ENCODE data around the gene ATP5F1D.
A peak's percentile ranks its signal among the peaks of the same experiment; 100 is the strongest.

The ATP5F1D gene

GRCh38 chr19:1259206-1259875, 17.8 kb downstream of the ATP5F1D start:
- peak in 3 of 5 experiments; percentile 61 to 88 (median 77) for DNase-seq

- DNase-seq, result peak in 3 of 5 experiments; percentile 40 to 60 (median 55)
Measured at GRCh38 chr19:1259876-1260748, 18.6 kb downstream of the ATP5F1D start.

DNA sequence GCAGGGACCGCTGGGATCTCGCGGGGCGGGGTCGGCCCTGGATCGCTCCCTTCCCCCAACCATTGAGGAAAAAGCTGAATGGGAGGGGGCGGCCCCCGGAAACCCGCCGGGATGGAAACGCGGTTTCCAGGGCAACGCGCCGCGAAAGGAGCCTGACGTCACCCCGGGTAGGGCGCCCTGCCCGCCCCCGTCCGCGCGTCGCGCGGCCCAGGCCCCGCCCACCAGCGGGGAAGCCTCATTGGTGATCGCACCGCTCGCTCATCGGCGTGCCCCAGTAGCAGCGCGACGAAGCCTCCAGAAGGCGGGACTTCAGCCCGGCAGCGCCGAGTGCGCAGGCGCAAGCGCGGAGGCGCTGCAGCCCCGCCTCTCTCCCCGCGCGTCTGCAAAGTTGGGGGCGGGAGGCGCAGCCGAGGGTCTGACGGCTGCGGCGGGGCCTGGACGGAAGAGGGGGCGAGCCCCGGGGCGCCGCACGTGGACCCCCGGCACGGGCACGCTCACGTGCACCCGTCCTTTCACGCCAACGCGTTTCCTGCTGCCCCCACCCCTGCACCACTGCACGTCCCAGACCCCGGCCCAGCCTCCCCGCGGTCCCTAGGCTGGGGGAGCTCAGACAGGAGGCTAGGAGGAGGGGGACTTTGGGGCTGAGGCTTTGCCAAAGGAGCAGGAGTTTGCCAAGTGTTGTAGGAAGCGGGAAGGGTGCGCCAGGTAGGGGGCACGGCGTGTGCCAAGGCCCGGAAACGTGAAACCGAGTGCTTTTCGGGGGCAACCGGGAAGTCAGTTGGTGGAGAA, 19.4 kb downstream of the ATP5F1D start:
- peak; percentile 94 to 97 (median 96) for DNase-seq

DNA sequence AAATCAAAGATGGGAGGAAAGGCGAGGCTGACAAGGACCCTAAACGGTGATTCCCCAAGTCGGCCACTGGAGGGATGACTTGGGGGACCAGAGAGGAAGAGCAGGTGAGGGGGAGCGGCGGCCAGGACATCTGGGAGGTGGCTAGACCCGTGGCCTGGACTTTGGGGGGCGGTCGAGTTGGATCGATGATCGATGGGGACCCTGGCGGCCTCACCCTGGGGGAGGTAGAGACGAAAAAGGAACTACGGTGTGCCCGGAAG, 19.9 kb downstream of the ATP5F1D start:
- DNase-seq, result peak in 1 of 5 experiments; percentile 41

DNA sequence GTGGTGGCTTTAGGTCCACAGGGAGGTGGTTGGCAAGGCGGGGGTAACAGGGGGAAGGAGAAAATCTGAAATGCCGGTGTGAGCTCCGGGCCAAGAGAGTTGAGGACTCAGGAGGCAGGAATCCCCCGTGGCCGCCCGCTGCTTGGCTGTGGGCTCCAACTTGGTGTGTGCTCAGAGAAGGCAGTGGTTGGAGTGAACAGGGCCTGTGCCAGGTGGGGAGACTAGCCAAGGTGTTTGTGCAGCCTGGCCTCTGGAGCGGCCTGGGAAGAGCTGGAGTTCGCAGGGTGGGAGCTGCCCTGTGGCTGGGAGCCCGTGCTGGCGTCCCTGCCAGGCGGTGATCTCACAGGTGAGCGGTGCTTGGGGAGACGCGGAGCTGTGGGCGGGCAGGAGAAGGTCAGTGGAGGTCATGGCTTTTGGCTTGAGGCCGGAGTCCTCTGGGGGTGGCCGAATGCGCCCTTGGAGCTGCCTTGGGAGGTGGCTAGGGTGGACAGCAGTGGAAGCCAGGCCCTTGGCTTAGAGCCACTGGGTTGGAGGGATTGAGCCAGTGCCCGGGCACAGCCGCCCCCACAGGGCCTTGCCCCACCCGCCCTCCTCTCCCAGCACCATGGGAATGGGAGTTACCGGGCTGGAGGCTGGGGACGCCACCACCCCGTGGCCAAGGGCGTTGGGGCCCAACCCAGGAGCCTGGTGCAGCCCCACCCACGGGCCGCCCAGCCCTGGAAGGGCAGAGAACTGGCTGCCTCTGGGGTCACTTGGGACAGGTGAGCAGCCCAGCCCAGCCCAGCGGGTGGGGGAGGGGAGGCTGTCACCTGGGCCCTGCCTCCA, 20.5 kb downstream of the ATP5F1D start:
- DNase-seq, result peak in 2 of 5 experiments; percentile 44 to 50

DNA sequence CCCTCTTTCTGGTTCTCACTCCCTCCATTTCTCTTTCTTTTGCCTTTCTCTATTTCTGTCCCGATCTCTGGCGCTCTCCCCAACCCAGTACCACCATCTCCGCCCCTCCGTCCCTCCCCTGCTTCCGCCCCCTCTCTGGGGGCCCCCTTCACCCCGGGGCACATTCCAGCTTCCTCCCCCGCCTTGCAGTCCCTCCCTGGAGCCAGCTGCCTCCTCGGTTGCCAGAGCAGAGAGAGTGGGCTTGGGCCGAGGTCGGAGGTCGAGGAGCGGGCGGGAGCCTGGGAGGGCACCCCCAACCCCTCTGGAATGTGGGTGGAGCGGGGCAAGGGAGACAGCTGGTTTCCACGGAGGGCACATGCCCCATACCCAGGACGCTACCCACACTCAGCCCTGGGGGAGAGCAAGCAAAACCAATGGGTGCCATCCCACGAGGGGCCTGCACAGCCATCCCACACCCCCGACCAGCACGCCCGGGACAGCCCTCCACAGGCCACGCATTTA, 21.1 kb downstream of the ATP5F1D start:
- no peak for DNase-seq

- no peak for DNase-seq
Measured at GRCh38 chr19:1263188-1263587, 21.6 kb downstream of the ATP5F1D start.

DNA sequence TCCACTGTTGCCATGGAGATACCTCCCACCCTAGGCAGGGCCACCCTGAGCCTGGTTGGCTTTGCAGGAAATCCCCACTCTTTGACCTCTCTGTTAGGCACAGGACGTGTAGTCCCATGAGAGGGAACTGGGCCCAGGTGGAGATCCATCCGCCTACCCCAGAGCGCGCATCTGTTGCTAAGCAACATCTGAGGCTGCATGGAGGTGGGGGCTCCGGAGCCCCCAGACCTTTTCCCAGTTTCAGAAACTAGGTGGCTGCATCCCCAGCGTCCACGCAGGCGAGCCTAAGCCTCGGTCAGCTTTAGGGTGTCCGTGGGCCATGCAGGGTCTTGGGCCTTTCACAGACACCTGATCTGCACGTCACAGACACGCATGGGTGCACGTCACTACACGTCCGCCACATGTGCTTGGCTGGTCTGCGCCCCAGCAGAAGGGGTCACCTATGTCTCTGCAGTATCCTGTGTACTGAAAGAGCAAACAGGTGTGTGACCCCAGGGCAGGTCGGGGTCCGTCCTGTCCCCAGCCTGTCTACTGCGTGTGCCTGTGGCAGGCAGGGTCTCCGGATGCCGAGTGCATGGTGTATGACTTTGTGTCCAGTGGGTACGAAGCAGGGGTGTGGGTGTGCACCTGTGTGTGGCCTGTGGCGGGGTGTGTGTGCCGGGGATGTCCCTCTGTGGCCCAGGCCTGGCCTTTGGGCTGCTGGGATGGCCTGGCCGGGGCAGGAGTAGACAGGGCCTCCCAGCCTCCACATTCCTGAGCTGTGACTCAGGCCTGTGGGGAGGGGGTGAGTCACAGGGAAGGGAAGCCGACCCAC, 23.5 kb downstream of the ATP5F1D start:
- no peak for DNase-seq

DNA sequence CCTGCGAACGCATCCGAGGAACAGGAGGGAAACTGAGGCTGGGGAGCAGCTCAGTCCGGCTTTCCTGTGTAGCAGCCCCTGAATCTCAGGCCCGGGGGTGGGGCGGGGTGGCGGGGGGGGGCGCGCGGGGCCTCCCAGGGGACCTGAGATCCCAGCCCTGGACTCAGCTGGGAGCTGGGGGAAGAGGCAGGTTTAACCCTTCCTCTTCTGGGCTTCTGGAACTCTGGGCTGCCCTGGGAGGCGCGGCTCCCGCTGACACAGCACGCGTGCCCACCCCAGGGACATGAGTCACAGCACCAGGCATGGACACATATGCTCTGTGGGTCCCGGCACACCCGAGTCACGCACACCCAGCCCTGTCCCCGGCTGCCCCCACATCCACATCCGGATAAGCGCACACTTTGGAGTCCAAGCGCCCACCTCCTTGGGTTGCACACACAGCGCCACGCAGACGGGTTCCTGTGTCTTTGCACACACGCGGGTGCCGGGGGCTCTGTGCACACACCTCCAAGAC, 24.1 kb downstream of the ATP5F1D start:
- peak in 2 of 5 experiments; percentile 38 to 58 for DNase-seq

DNA sequence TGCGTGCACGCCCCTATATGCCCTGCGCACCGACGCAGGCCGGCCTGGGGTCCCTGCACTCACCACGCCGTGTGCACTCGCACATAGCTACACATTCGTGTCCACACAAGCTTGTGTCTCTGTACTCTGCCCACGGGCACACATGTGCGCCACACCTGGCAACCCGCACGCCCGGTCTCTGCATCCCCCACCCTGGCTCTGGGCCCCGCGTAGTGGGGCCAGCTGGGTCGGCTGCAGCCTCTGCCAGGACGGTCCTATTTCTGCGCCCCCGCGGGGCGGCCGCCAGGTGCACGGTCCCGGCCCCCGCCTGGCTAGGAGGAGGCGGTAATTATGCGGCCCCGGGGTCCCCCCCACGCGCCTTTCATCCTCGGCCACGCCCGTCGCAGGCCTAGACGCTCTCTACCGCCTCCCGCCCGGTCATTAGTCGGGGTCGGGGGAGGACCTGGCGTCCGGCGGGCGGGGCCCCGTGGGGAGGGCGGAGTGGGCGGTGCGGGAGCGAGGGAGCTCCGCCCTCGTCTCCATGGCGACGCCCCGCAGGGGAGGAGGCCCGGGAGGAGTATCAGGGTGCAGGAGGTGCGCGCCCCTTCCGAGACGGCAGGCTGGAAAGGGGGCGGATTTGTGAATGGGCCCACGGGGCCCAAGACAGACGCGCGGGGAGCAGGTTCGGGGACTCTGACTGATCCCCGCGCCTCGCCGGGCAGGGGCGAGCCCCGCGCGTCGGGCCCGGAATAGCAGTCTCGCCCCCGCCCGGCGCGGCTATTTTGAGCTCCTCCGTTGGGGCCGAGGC, 24.8 kb downstream of the ATP5F1D start:
- peak; percentile 61 to 88 (median 79) for DNase-seq

GRCh38 chr19:1266916-1267476, 25.4 kb downstream of the ATP5F1D start:
- peak in 4 of 5 experiments; percentile 54 to 60 (median 57) for DNase-seq

DNA sequence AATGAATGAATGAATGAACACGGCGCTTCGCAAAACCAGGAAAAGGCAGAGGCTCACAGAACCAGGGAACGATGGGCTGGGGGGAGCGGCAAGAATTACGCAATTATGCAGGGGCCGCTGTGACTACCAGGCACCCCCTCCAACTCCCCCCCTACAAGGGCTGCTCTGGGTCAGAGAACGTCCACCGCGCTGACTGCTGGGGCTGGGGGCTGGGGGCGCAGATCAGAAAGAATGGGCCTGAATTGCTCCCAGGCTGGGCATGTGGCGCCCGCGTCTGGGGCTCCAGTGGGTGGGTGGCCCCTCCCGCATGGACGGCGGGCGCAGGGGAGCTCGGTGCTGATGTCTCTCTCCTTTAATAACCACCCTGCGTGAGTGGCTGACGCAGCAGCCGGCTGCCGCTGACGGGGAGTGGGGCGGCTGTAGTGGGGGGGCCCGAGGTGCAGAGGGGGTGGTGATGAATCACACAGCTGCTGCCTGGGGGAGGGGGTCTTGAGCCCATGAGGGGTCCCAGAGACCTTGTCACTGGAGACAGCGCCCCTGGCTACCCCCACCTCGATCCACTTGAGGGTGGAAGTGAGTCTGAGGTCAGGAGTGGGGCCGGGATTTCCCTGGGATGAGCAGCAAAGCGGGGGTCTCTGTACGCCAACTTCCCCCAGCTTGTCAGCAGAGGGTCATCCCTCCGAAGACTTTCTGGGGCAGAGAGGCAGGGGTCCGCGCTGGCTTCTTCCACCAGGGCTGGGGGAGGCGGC, 26.1 kb downstream of the ATP5F1D start:
- no peak for DNase-seq

- DNase-seq, result no peak
Measured at GRCh38 chr19:1268226-1269064, 26.9 kb downstream of the ATP5F1D start.

GRCh38 chr19:1269065-1269477, 27.5 kb downstream of the ATP5F1D start, which contains the start of gene CIRBP:
Gene CIRBP (plus strand): TSS chr19:1269332. CDS start chr19:1270934, 1,602 bp downstream.
- peak; percentile 98 to 99 (median 99) for DNase-seq

DNA sequence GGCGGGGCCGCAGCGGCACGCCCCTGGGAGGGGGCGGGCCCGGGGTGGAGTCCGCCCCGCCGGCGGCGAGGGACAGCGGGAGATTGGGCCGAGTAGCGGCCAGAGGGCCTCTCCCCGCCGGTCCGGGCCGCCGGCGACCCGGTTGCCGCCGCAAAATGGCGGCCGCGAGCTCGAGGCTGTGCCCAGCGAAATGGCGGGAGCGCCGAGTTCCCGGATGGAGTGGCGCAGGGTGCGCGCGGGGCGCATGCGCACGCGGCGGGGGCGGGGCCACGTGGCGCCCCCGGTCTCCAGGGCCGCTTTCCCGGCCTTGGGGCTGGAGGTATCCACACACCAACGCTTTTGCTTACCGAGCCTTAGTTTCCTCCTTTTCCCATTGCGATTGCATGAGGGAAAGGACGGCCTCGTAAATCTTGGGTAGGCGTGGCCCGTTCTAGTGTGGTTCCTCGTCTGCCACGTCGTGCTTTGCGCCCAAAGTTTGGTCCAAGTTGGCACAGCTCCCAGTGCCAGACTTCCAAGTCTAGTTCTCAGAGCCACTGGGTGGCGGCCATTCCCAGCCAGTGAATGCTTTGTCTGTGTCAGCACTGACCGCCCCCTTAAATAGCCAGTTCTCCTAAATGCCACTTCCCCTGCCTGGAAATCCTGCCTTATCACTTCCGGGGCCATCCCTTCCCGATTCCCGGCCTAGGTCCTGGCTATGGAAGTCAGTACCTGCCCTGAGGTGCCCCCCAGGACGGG, 28.1 kb downstream of the ATP5F1D start:
- peak; percentile 77 to 91 (median 79) for DNase-seq

GRCh38 chr19:1270213-1270853, 28.8 kb downstream of the ATP5F1D start:
- peak in 1 of 5 experiments; percentile 39 for DNase-seq

Data from T-helper 2 cell (primary cell).